ENCODE results near the gene ROBO3.
A peak's percentile ranks its signal among the peaks of the same experiment; 100 is the strongest.

GRCh38 chr11:124890683-124891372 lies 25.6 kb downstream of the ROBO3 start:
- TF ChIP-seq POLR2AphosphoS5 (IDR thresholded peaks at IDR 0.05; ENCODE audit: insufficient read depth, low read depth, low read length) (peak; percentile 13), CTCF (IDR thresholded peaks at IDR 0.05; ENCODE audit: extremely low read depth in 1 of 2, insufficient read depth in 1 of 2, low read depth in 1 of 2, low read length in 2 of 2) (no peak)
